NB4 (cell line): Measurements from ENCODE around the gene CHD2.

Experiments
- DNase-seq: peaks from one replicate; pipeline ENCODE4 v3.0.0; 2010; ENCODE audit warnings: low read depth
- H3K4me3 ChIP-seq: one replicate; pipeline ENCODE4 v1.5.1; 2011; ENCODE audit warnings: mild to moderate bottlenecking, low read depth, low read length, moderate library complexity
- CTCF ChIP-seq: IDR thresholded peaks from one replicate; pipeline ENCODE4 v1.5.1; 2012; ENCODE audit warnings: low read depth, low read length
- MAX ChIP-seq: IDR thresholded peaks from 2 replicates; pipeline ENCODE4 v1.6.1; 2011; ENCODE audit warnings: low read depth, low read length
- MYC ChIP-seq: IDR thresholded peaks from 2 replicates; pipeline ENCODE4 v1.6.1; 2011; ENCODE audit warnings: low read depth, low read length
- POLR2A ChIP-seq: IDR thresholded peaks from 2 replicates; pipeline ENCODE4 v1.6.1; 2011; ENCODE audit warnings: mild to moderate bottlenecking; ENCODE audit not compliant: insufficient read length; ENCODE audit errors: extremely low read depth

Gene CHD2

GRCh38 chr15:92899948-92900730, at the start of gene CHD2:
CHD2 (plus strand) TSS chr15:92900324; CDS start chr15:92901238, 914 bp downstream.
- TF ChIP-seq POLR2A (peak; percentile 97), CTCF (no peak), MAX (no peak), MYC (0 out of 2 replicates have a peak, but pooled peaks have one; percentile 31)
- peak; percentile 91 for DNase-seq
- peak within 1 kb of the TSS; percentile 84 for H3K4me3 ChIP-seq

- TF ChIP-seq MYC (no peak), CTCF (no peak), MAX (no peak), POLR2A (no peak)
- DNase-seq: no peak
- H3K4me3 ChIP-seq: no peak overlapping the region
Observed at GRCh38 chr15:92853222-92853621, 46.9 kb upstream of the CHD2 start.

- no peak for TF ChIP-seq POLR2A
- TF ChIP-seq CTCF: no peak
- TF ChIP-seq MYC: no peak
- TF ChIP-seq MAX: no peak
- no peak for DNase-seq
- H3K4me3 ChIP-seq: no peak overlapping the region
Observed at GRCh38 chr15:92861742-92862141, 38.4 kb upstream of the CHD2 start.

GRCh38 chr15:92864127-92864814, 35.9 kb upstream of the CHD2 start:
- no peak for DNase-seq
- TF ChIP-seq MYC (no peak), POLR2A (no peak), MAX (no peak), CTCF (no peak)
- no peak overlapping the region for H3K4me3 ChIP-seq

- no peak overlapping the region for H3K4me3 ChIP-seq
- no peak for DNase-seq
- TF ChIP-seq MYC (no peak), MAX (no peak), POLR2A (no peak), CTCF (no peak)
Observed at GRCh38 chr15:92869263-92869940, 30.7 kb upstream of the CHD2 start.
